Measurements from ENCODE around the gene DNAJB1. TPM values are rescaled to one million over a fixed set of nuclear protein-coding genes. Genes with fewer than 3 reads are reported as not detected.

Gene DNAJB1
- total RNA-seq, 4 donors from 2014 or later = 45.9 to 104 (median 66.3) TPM

- no peak for TF ChIP-seq CTCF (IDR thresholded peaks at IDR 0.05; ENCODE audit: low read depth)
Observed at GRCh38 chr19:14530506-14530905, 12.3 kb upstream of the DNAJB1 start.

GRCh38 chr19:14530005-14530348 is 11.8 kb upstream of the DNAJB1 start:
- TF ChIP-seq CTCF (IDR thresholded peaks at IDR 0.05; ENCODE audit: low read depth) = no peak

- TF ChIP-seq CTCF (IDR thresholded peaks at IDR 0.05; ENCODE audit: low read depth) = no peak
Observed at GRCh38 chr19:14529254-14530004, 11.2 kb upstream of the DNAJB1 start, which contains the start of gene TECR. TSS of gene TECR (plus strand) at chr19:14529594. CDS start at chr19:14529697, 103 bp downstream.

GRCh38 chr19:14528419-14529253 is 10.4 kb upstream of the DNAJB1 start:
- no peak for TF ChIP-seq CTCF (IDR thresholded peaks at IDR 0.05; ENCODE audit: low read depth)

GRCh38 chr19:14526423-14526822 is 8.2 kb upstream of the DNAJB1 start:
- no peak for TF ChIP-seq CTCF (IDR thresholded peaks at IDR 0.05; ENCODE audit: low read depth)

GRCh38 chr19:14525729-14526128 is 7.5 kb upstream of the DNAJB1 start:
- no peak for TF ChIP-seq CTCF (IDR thresholded peaks at IDR 0.05; ENCODE audit: low read depth)

- no peak for TF ChIP-seq CTCF (IDR thresholded peaks at IDR 0.05; ENCODE audit: low read depth)
Observed at GRCh38 chr19:14520543-14520942, 2.3 kb upstream of the DNAJB1 start.
